Tibial nerve (tissue), 3 donors: ENCODE measurements around the gene RNF149.

ENCODE experiments used
- POLR2A ChIP-seq, 2 donors: fragments of 450-650 bp; IDR thresholded peaks; one replicate each; pipeline ENCODE4 v1.6.1; 2017; ENCODE audit warnings: antibody characterized with exemption in 2 of 2, mild to moderate bottlenecking in 2 of 2, moderate library complexity in 2 of 2
- TF ChIP-seq, protein P1 (sequence below), 5 experiments: fragments of 200-600 bp in 3 of 5; fragments of 450-650 bp in 2 of 5; sonication (generic) in 3 of 5; IDR thresholded peaks; one replicate each; pipeline ENCODE4 v1.5.1; 2016 to 2019; ENCODE audit warnings: antibody characterized with exemption in 5 of 5, mild to moderate bottlenecking in 3 of 5, moderate library complexity in 2 of 5

DNA sequence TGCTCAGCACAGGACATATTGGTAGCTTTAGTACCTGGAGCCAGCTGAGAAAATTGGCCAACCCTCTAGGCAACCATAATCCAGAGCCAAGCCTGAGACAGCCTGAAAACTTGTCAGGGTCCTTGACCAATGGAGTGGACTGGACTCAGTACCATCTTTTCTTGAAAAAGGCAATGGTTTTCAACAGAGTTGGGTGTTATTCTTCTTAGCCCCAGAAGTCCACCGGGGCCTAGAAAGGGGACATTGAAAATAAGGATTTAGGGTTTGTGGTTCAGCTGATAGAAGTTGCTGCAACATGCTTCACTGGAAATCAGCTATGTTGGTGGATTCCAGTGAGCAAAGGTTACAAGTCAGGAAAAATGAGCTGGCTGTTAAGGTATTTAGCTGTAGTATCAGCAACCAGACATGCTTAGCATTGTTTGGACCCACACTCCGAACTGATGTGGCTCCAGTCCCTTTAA lies 77.9 kb downstream of the RNF149 start:
- TF ChIP-seq, protein P1, sequence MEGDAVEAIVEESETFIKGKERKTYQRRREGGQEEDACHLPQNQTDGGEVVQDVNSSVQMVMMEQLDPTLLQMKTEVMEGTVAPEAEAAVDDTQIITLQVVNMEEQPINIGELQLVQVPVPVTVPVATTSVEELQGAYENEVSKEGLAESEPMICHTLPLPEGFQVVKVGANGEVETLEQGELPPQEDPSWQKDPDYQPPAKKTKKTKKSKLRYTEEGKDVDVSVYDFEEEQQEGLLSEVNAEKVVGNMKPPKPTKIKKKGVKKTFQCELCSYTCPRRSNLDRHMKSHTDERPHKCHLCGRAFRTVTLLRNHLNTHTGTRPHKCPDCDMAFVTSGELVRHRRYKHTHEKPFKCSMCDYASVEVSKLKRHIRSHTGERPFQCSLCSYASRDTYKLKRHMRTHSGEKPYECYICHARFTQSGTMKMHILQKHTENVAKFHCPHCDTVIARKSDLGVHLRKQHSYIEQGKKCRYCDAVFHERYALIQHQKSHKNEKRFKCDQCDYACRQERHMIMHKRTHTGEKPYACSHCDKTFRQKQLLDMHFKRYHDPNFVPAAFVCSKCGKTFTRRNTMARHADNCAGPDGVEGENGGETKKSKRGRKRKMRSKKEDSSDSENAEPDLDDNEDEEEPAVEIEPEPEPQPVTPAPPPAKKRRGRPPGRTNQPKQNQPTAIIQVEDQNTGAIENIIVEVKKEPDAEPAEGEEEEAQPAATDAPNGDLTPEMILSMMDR (IDR thresholded peaks at IDR 0.05): no peak
- TF ChIP-seq POLR2A (IDR thresholded peaks at IDR 0.05): no peak
